ENCODE data around the gene NKTR. TPM values are rescaled to one million over a fixed set of nuclear protein-coding genes. Genes with fewer than 3 reads are reported as not detected.

NKTR gene
- total RNA-seq, 1 experiment from 2014 or later, result 70.5 TPM

DNA sequence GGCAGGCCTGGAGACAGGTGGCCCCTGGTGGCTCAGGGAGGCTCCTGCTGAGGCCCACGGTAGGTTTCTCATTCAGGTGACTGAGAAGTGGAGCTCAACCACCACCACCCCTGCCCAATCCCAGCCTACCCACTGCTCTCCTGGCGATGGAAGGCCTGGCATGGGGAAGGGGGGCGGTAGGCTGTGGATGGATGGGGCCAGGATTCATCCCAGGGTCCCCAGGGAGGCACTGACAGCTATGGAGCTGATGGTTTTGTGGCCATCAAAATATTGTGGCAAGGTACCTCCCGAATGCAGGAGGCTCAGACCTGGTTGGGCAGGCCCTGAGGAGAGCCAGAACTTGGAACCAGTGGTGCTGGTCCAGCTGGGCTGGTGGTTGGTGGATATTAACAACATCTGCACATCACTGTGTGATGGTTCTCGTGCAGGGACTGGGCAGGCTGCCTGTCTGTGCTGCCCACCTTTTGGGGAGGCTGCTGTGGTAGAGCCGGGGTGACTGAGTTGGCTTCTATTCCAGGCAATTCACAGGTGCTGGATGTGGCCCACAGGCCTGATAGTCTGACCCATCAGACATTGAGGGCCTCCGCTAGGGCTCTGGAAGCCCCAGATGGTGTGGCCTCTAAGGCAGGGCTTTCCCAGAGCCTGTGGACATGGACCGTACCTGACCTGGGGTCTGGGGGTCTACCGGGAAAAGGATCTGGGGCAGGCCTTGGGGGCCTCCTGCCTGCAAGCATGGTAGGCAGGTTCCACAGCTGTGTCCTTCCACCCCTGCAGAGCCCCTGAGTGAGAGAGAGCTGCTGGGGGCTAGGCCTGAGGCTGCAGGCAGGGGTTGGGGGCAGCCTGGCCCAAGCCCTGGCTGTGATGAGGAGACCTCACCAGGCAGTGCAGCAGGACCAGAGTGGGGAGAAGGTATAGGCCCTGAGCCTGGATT is 56.5 kb downstream of the NKTR start:
- ChIA-PET CTCF (no interaction called here), POLR2A (ENCODE audit: unreplicated experiment) (no interaction called here)
- no peaks in the 10 kb centered on the region for H3K79me2 ChIP-seq (ENCODE audit: low read depth)
- no peak for DNase-seq
- no peaks in the 10 kb centered on the region for H4K20me1 ChIP-seq (ENCODE audit: insufficient read depth)
- no peaks in the 10 kb centered on the region for H3K9me3 ChIP-seq (ENCODE audit: insufficient read depth, low read depth)
- H3K4me1 ChIP-seq (replicated peaks; ENCODE audit: insufficient read depth), result peaks cover 18% of the 10 kb centered on the region
- H3K36me3 ChIP-seq (ENCODE audit: low read depth), result no peaks in the 10 kb centered on the region
- H3K9me2 ChIP-seq (ENCODE audit: insufficient read depth), result no peaks in the 10 kb centered on the region
- H3K27ac ChIP-seq, result no peak overlapping the region
- BruUV-seq (replicated peaks), result no TSS peak
- no peak overlapping the region for H3K4me3 ChIP-seq
- peaks cover 12% of the 10 kb centered on the region; the same call in 1 of the 2 replicates for H3F3A ChIP-seq (ENCODE audit: insufficient read depth, low read depth)
- no peak overlapping the region for H3K4me2 ChIP-seq
- H3K27me3 ChIP-seq (ENCODE audit: insufficient read depth, low read depth), result no peaks in the 10 kb centered on the region
- intact Hi-C loops (cut with micrococcal nuclease; ENCODE audit: unreplicated experiment), result no loop called here
- no peak overlapping the region for H2AFZ ChIP-seq
- TF ChIP-seq, protein P1, sequence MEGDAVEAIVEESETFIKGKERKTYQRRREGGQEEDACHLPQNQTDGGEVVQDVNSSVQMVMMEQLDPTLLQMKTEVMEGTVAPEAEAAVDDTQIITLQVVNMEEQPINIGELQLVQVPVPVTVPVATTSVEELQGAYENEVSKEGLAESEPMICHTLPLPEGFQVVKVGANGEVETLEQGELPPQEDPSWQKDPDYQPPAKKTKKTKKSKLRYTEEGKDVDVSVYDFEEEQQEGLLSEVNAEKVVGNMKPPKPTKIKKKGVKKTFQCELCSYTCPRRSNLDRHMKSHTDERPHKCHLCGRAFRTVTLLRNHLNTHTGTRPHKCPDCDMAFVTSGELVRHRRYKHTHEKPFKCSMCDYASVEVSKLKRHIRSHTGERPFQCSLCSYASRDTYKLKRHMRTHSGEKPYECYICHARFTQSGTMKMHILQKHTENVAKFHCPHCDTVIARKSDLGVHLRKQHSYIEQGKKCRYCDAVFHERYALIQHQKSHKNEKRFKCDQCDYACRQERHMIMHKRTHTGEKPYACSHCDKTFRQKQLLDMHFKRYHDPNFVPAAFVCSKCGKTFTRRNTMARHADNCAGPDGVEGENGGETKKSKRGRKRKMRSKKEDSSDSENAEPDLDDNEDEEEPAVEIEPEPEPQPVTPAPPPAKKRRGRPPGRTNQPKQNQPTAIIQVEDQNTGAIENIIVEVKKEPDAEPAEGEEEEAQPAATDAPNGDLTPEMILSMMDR (conservative IDR thresholded peaks at IDR 0.05), result no peak
- TF ChIP-seq EZH2 (IDR thresholded peaks at IDR 0.05; ENCODE audit: low read depth), result no peak

DNA sequence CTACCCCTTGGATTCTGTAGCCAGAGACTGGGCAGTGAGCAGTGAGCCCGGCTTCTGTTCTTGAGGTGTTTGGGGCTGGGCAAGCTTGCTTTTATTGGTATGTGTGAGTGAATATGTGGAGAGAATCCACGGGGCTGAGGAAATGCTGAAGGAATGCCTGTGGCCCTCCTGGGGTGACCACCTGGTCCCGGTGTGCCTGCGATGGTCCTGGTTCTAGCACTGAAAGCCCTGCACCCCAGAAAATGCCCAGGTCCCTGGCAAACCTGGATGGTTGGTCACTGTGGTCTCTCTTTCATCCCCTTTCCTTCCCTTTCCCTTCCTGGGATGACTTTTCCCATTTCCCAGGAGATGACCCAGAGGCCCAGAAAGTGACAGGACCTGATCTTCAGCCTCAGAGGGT is 57.2 kb downstream of the NKTR start:
- DNase-seq, result no peak
- H3K27me3 ChIP-seq (ENCODE audit: insufficient read depth, low read depth), result no peaks in the 10 kb centered on the region
- peaks cover 11% of the 10 kb centered on the region for H3K4me1 ChIP-seq (replicated peaks; ENCODE audit: insufficient read depth)
- peaks cover 5% of the 10 kb centered on the region; the same call in 1 of the 2 replicates for H3F3A ChIP-seq (ENCODE audit: insufficient read depth, low read depth)
- CTCF ChIA-PET, result no interaction called here
- intact Hi-C loops (cut with micrococcal nuclease; ENCODE audit: unreplicated experiment), result no loop called here
- no peak overlapping the region for H2AFZ ChIP-seq
- H3K9me2 ChIP-seq (ENCODE audit: insufficient read depth), result no peaks in the 10 kb centered on the region
- no peaks in the 10 kb centered on the region for H3K9me3 ChIP-seq (ENCODE audit: insufficient read depth, low read depth)
- POLR2A ChIA-PET (ENCODE audit: unreplicated experiment), result no interaction called here
- no peak overlapping the region for H3K4me3 ChIP-seq
- BruUV-seq (replicated peaks), result no TSS peak
- no peaks in the 10 kb centered on the region for H4K20me1 ChIP-seq (ENCODE audit: insufficient read depth)
- H3K4me2 ChIP-seq, result no peak overlapping the region
- no peak overlapping the region for H3K27ac ChIP-seq
- TF ChIP-seq, protein P1 (conservative IDR thresholded peaks at IDR 0.05), result no peak
- TF ChIP-seq EZH2 (IDR thresholded peaks at IDR 0.05; ENCODE audit: low read depth), result no peak
- H3K79me2 ChIP-seq (ENCODE audit: low read depth), result no peaks in the 10 kb centered on the region
- no peaks in the 10 kb centered on the region for H3K36me3 ChIP-seq (ENCODE audit: low read depth)

DNA sequence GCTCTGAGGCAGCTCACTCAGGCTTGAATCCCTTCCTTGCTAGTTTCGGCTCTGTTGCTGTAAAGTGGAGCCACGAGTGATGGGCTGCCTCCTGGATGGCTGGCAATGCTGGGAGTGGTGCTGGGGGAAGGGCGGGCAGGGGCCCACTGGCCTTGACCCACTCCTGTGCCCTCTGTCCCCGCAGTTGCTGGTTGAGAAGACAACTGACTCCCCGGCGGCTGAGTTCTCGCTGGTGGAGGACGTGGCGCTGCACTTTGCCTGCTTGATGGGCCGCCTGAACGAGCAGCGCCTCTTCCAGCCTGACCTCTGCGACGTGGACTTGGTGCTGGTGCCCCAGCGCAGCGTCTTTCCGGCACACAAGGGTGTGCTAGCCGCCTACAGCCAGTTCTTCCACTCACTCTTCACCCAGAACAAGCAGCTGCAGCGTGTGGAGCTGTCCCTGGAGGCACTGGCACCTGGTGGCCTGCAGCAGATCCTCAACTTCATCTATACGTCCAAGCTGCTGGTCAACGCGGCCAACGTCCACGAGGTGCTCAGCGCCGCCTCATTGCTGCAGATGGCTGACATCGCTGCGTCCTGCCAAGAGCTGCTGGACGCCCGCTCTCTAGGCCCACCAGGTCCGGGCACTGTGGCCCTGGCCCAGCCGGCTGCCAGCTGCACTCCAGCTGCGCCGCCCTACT is 57.7 kb downstream of the NKTR start:
- peaks cover 6% of the 10 kb centered on the region for H3K4me1 ChIP-seq (replicated peaks; ENCODE audit: insufficient read depth)
- H3K9me2 ChIP-seq (ENCODE audit: insufficient read depth), result no peaks in the 10 kb centered on the region
- no peak for DNase-seq
- CTCF ChIA-PET, result no interaction called here
- H3K4me3 ChIP-seq, result no peak overlapping the region
- H3K9me3 ChIP-seq (ENCODE audit: insufficient read depth, low read depth), result no peaks in the 10 kb centered on the region
- no peaks in the 10 kb centered on the region for H3K79me2 ChIP-seq (ENCODE audit: low read depth)
- H3F3A ChIP-seq (ENCODE audit: insufficient read depth, low read depth), result peaks cover under 1% of the 10 kb centered on the region; the same call in 1 of the 2 replicates
- intact Hi-C loops (cut with micrococcal nuclease; ENCODE audit: unreplicated experiment), result no loop called here
- H4K20me1 ChIP-seq (ENCODE audit: insufficient read depth), result no peaks in the 10 kb centered on the region
- no peaks in the 10 kb centered on the region for H3K36me3 ChIP-seq (ENCODE audit: low read depth)
- H3K27me3 ChIP-seq (ENCODE audit: insufficient read depth, low read depth), result no peaks in the 10 kb centered on the region
- BruUV-seq (replicated peaks), result no TSS peak
- H2AFZ ChIP-seq, result no peak overlapping the region
- no peak overlapping the region for H3K4me2 ChIP-seq
- POLR2A ChIA-PET (ENCODE audit: unreplicated experiment), result no interaction called here
- H3K27ac ChIP-seq, result no peak overlapping the region
- TF ChIP-seq, protein P1 (conservative IDR thresholded peaks at IDR 0.05), result no peak
- TF ChIP-seq EZH2 (IDR thresholded peaks at IDR 0.05; ENCODE audit: low read depth), result no peak
